ENCODE data around the gene MRTO4.

- TF ChIP-seq, protein P1, sequence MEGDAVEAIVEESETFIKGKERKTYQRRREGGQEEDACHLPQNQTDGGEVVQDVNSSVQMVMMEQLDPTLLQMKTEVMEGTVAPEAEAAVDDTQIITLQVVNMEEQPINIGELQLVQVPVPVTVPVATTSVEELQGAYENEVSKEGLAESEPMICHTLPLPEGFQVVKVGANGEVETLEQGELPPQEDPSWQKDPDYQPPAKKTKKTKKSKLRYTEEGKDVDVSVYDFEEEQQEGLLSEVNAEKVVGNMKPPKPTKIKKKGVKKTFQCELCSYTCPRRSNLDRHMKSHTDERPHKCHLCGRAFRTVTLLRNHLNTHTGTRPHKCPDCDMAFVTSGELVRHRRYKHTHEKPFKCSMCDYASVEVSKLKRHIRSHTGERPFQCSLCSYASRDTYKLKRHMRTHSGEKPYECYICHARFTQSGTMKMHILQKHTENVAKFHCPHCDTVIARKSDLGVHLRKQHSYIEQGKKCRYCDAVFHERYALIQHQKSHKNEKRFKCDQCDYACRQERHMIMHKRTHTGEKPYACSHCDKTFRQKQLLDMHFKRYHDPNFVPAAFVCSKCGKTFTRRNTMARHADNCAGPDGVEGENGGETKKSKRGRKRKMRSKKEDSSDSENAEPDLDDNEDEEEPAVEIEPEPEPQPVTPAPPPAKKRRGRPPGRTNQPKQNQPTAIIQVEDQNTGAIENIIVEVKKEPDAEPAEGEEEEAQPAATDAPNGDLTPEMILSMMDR (IDR thresholded peaks at IDR 0.05; ENCODE audit: low read depth, low read length): no peak
- TF ChIP-seq EZH2phosphoT487 (IDR thresholded peaks at IDR 0.05; ENCODE audit: low read depth): no peak
Observed at GRCh38 chr1:19262047-19262446, 10.4 kb downstream of the MRTO4 start.
